ENCODE measurements around the gene RPE.
A peak's percentile ranks its signal among the peaks of the same experiment; 100 is the strongest.

Gene RPE

DNA sequence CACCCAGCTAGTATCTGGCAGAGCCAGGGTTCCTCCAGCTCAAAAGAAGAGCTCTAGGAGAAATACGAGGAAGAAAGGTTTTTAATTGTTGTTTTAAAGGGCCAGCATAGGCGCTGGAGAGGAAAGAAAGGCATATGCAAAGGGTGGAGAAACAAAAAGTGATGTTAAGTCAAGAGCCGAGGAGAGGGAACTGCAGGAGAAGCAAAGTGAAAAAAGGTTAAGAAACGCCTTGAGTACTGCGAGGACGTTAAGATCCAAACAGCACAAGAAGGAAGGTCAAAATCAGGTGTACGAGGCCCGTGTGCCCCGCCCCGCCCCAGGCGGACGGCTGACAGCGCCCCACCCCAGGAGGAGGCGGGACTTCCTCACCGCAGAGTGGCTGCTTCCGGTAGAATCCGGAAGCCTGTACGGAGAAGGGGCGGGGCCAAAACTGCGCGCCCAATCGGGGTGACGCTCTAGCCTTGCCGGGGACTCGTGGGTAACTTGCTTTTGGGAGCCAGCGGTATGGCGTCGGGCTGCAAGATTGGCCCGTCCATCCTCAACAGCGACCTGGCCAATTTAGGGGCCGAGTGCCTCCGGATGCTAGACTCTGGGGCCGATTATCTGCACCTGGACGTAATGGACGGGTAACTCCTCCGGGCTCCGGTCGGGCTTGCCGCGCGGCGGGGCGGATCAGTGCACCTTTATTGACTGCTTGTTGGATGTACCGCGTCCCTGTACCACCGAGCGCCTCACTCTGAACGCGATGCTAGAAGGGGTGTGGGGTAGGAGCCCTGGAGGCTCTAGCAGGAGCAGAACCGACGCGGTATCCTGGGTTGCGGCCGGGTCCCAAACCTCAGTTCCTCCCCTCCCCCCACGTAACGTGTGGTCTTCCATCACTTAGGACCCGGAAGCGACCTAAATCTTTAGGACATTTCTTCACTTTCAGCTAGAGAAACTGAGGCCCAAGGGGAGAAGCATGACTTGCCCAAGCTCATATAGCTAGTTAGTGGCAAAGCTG is at the start of gene RPE:
RPE (plus strand) TSS at position 481 of the 1,000 bp plus-strand sequence; CDS start at position 505, 24 bp downstream.
- H3K27me3 ChIP-seq (replicated peaks; ENCODE audit: control insufficient read depth, insufficient read depth, low read length), result no peaks in the 10 kb centered on the region
- H3K36me3 ChIP-seq (ENCODE audit: control insufficient read depth, insufficient read depth, low read length), result peaks cover 3% of the 10 kb centered on the region; the same call in 1 of the 2 replicates
- TF ChIP-seq, protein P1, sequence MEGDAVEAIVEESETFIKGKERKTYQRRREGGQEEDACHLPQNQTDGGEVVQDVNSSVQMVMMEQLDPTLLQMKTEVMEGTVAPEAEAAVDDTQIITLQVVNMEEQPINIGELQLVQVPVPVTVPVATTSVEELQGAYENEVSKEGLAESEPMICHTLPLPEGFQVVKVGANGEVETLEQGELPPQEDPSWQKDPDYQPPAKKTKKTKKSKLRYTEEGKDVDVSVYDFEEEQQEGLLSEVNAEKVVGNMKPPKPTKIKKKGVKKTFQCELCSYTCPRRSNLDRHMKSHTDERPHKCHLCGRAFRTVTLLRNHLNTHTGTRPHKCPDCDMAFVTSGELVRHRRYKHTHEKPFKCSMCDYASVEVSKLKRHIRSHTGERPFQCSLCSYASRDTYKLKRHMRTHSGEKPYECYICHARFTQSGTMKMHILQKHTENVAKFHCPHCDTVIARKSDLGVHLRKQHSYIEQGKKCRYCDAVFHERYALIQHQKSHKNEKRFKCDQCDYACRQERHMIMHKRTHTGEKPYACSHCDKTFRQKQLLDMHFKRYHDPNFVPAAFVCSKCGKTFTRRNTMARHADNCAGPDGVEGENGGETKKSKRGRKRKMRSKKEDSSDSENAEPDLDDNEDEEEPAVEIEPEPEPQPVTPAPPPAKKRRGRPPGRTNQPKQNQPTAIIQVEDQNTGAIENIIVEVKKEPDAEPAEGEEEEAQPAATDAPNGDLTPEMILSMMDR (IDR thresholded peaks at IDR 0.05; ENCODE audit: insufficient read depth, low read length, poor library complexity, severe bottlenecking), result no peak
- peak within 1 kb of the TSS; percentile 99 for H3K4me3 ChIP-seq (replicated peaks; ENCODE audit: low read depth, low read length)
- peak; percentile 95 for DNase-seq (ENCODE audit: extremely low read depth, insufficient read length)

DNA sequence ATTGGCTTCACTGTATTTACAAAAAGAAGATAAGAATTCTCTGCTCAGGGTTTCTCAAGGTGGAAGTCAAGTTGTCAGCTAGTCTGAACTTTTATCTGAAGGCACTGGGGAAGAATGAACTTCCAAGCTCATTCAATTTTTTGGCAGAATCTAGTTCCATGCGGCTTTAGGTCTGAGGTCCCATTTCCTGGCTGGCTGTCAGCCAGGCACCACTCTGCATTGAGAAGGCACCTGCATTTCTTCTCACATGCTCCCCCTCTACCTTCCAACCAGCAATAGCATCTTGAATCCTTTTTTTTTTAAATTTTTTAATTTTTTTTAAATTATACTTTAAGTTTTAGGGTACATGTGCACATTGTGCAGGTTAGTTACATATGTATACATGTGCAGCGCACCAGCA is 46.2 kb upstream of the RPE start:
- no peak for DNase-seq (ENCODE audit: extremely low read depth, insufficient read length)
- Histone ChIP-seq H3K27me3 (replicated peaks; ENCODE audit: control insufficient read depth, insufficient read depth, low read length) (no peaks in the 10 kb centered on the region; the same call in 1 of the 2 replicates), H3K36me3 (ENCODE audit: control insufficient read depth, insufficient read depth, low read length) (no peaks in the 10 kb centered on the region), H3K4me3 (replicated peaks; ENCODE audit: low read depth, low read length) (no peak overlapping the region)
- TF ChIP-seq, protein P1 (IDR thresholded peaks at IDR 0.05; ENCODE audit: insufficient read depth, low read length, poor library complexity, severe bottlenecking), result no peak

DNA sequence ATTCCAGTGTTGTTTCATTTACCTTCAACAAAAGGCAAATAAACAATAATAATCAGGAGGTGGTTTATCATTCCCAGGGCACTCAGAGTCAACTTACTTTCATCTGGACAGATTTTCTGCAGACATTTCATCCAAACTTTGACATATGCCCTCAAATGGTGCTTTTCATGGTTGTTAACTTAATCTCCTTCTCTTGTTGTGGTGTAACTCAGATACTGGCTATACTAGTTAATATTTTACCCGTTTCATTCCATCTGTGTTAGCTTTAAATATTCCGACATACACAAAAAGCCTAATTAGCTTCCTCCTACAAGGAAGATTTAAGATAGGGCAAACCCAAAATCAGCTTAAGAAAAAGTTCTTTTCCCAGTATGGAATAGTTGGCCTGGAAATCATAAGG is 44.4 kb upstream of the RPE start:
- Histone ChIP-seq H3K36me3 (ENCODE audit: control insufficient read depth, insufficient read depth, low read length) (no peaks in the 10 kb centered on the region), H3K4me3 (replicated peaks; ENCODE audit: low read depth, low read length) (no peak overlapping the region), H3K27me3 (replicated peaks; ENCODE audit: control insufficient read depth, insufficient read depth, low read length) (no peaks in the 10 kb centered on the region)
- DNase-seq (ENCODE audit: extremely low read depth, insufficient read length), result no peak
- TF ChIP-seq, protein P1 (IDR thresholded peaks at IDR 0.05; ENCODE audit: insufficient read depth, low read length, poor library complexity, severe bottlenecking), result no peak

DNA sequence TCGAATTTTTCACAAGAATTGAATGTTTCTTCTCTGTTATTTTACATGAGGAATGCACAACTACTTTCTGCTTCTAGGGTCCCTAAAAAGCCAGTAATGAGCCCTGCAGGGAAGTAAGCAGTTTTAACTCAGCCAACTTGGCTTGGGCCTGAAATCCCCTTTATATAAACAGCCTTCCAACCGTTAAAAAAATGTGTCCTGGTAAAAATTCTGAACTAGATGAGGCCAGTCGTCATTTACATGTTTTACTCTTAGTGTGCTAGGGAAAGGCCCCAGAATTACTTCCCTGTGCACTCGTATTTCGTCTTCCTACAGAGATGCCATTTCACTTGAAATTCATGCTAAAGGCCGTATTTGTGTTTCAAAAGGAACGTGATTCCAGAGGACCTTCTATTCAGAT is 42.4 kb upstream of the RPE start:
- DNase-seq (ENCODE audit: extremely low read depth, insufficient read length), result no peak
- TF ChIP-seq, protein P1 (IDR thresholded peaks at IDR 0.05; ENCODE audit: insufficient read depth, low read length, poor library complexity, severe bottlenecking), result no peak
- H3K4me3 ChIP-seq (replicated peaks; ENCODE audit: low read depth, low read length), result no peak overlapping the region
- no peaks in the 10 kb centered on the region for H3K27me3 ChIP-seq (replicated peaks; ENCODE audit: control insufficient read depth, insufficient read depth, low read length)
- no peaks in the 10 kb centered on the region for H3K36me3 ChIP-seq (ENCODE audit: control insufficient read depth, insufficient read depth, low read length)

DNA sequence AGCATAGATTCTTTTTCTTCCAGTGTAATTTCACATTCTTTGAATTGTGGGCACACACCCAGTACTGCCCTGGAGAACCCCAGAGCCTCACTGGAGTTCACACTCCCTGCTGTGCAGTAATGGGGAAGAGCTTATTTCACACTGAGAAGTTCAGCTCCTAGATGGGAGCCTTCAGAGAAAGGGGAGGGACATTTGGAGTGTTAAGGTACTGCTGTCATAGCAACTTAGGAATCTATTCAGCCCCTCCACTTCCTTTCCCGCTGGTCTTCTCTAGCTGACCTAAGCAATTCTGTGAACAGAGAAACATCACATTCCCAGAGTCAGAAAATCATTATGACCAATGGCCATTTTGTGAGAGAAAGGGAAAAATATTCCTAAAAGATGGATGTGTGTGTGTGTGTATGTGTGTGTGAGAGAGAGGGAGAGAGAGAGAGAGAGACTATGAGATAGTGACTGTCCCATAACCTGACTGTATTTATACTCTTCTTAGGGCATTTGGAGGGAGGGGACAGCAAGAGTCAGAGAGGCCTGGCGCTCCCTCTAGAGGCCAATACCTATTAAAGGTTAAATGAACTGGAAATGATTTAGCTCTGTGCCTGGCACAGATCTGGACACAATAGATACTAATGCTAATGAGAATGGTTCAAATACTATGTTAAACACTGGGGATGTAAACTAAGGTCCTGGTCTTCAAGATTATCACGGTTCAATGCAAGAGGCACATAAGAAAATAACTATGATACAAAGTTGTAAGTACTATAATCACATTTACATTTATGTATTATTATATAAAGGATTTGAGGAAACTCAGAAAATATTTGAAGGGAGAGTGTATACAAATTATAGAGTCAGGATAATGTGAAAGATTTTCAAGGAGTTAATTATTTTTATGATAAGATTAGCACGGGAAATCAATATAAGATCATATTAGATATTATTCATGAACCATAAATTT is 41.5 kb upstream of the RPE start:
- Histone ChIP-seq H3K36me3 (ENCODE audit: control insufficient read depth, insufficient read depth, low read length) (no peaks in the 10 kb centered on the region), H3K27me3 (replicated peaks; ENCODE audit: control insufficient read depth, insufficient read depth, low read length) (no peaks in the 10 kb centered on the region), H3K4me3 (replicated peaks; ENCODE audit: low read depth, low read length) (no peak overlapping the region)
- TF ChIP-seq, protein P1 (IDR thresholded peaks at IDR 0.05; ENCODE audit: insufficient read depth, low read length, poor library complexity, severe bottlenecking), result peak; percentile 78
- DNase-seq (ENCODE audit: extremely low read depth, insufficient read length), result no peak
